PC-3 (cell line): ENCODE measurements around the gene ALDH8A1. TPM values are rescaled to one million over a fixed set of nuclear protein-coding genes. Genes with fewer than 3 reads are reported as not detected.
A peak's percentile ranks its signal among the peaks of the same experiment; 100 is the strongest.

ENCODE experiments used
- ATAC-seq: fragments of 200-7000 bp; cut with Tn5 transposase; 2 replicates; pipeline ENCODE4 v1.9.1; 2020; ENCODE audit warnings: mild to moderate bottlenecking, moderate library complexity
- BruUV-seq: library from RNA; stranded (reverse); fragments of 400-500 nt; replicated peaks from 2 replicates; lab custom pipeline; 2021; lab: Mats Ljungman, UMichigan
- CTCF ChIA-PET: fragments of 300-600 bp; sonication (Branson Sonifier 250); formaldehyde crosslinking; loops from one replicate; lab custom pipeline; 2022; ENCODE audit warnings: antibody characterized with exemption; lab: Charles Lee
- POLR2A ChIA-PET: fragments of 300-600 bp; sonication (Branson Sonifier 250); formaldehyde crosslinking; loops from one replicate; lab custom pipeline; 2022; ENCODE audit warnings: antibody characterized with exemption; ENCODE audit not compliant: unreplicated experiment; lab: Charles Lee
- DNase-seq: peaks from one replicate; pipeline ENCODE4 v3.0.0-alpha.2; 2015
- H2AFZ ChIP-seq: fragments of 300-600 bp; sonication (generic); 2 replicates; pipeline ENCODE4 v1.6.0; 2016; ENCODE audit warnings: antibody characterized with exemption, low read length
- H3F3A ChIP-seq: fragments of 300-600 bp; sonication (generic); one replicate; pipeline ENCODE4 v1.6.0; 2017; ENCODE audit warnings: antibody characterized with exemption, low read length, control low read depth, mild to moderate bottlenecking; ENCODE audit not compliant: unreplicated experiment
- H3K27ac ChIP-seq: fragments of 300-600 bp; sonication (generic); 2 replicates; pipeline ENCODE4 v1.5.1; 2016; ENCODE audit warnings: mild to moderate bottlenecking, low read length
- H3K27me3 ChIP-seq: fragments of 300-600 bp; sonication (generic); 2 replicates; pipeline ENCODE4 v1.6.1; 2016; ENCODE audit warnings: low read length, mixed read lengths
- H3K36me3 ChIP-seq: fragments of 300-600 bp; sonication (generic); 2 replicates; pipeline ENCODE4 v1.6.1; 2016; ENCODE audit warnings: low read depth, mixed run types, low read length, mixed read lengths
- H3K4me1 ChIP-seq: fragments of 300-600 bp; sonication (generic); 2 replicates; pipeline ENCODE4 v1.5.1; 2016; ENCODE audit warnings: low read length; ENCODE audit not compliant: insufficient read depth
- H3K4me2 ChIP-seq: fragments of 300-600 bp; sonication (generic); 2 replicates; pipeline ENCODE4 v1.6.0; 2016; ENCODE audit warnings: low read length
- H3K4me3 ChIP-seq: fragments of 300-600 bp; sonication (generic); 2 replicates; pipeline ENCODE4 v1.5.1; 2016; ENCODE audit warnings: mild to moderate bottlenecking, low read length, mixed read lengths
- H3K79me2 ChIP-seq: fragments of 300-600 bp; sonication (generic); 2 replicates; pipeline ENCODE4 v1.6.1; 2017; ENCODE audit warnings: low read length, mixed read lengths
- H3K9ac ChIP-seq: fragments of 300-600 bp; sonication (generic); 2 replicates; pipeline ENCODE4 v1.6.0; 2016; ENCODE audit warnings: mild to moderate bottlenecking, low read length
- H3K9me2 ChIP-seq: fragments of 300-600 bp; sonication (generic); replicated peaks from 2 replicates; pipeline ENCODE4 v1.6.1; 2016; ENCODE audit warnings: mixed run types, low read length, mixed read lengths
- H3K9me3 ChIP-seq: fragments of 300-600 bp; sonication (generic); 2 replicates; pipeline ENCODE4 v1.6.1; 2016; ENCODE audit warnings: low read length, mixed read lengths
- H4K20me1 ChIP-seq: fragments of 300-600 bp; sonication (generic); 2 replicates; pipeline ENCODE4 v1.6.1; 2016; ENCODE audit warnings: low read length, mixed read lengths
- CTCF ChIP-seq: fragments of 300-600 bp; sonication (generic); conservative IDR thresholded peaks from 2 replicates; pipeline ENCODE4 v1.5.1; 2017; ENCODE audit warnings: antibody characterized with exemption, low read depth, mild to moderate bottlenecking, low read length
- EZH2 ChIP-seq: fragments of 300-600 bp; sonication (generic); IDR thresholded peaks from one replicate; pipeline ENCODE4 v1.6.1; 2017; ENCODE audit warnings: antibody characterized with exemption, mild to moderate bottlenecking, low read length; ENCODE audit not compliant: unreplicated experiment
- EZH2phosphoT487 ChIP-seq: fragments of 300-600 bp; sonication (generic); IDR thresholded peaks from 2 replicates; pipeline ENCODE4 v1.6.1; 2018; ENCODE audit warnings: mild to moderate bottlenecking, antibody characterized with exemption, low read length, borderline replicate concordance
- intact Hi-C: fragments of 100-400 bp; cut with micrococcal nuclease; formaldehyde crosslinking; loops from 2 replicates; pipeline ENCODE4 v1.9.0; 2023
- total RNA-seq: library from RNA; depleted of rRNA; stranded (reverse); fragments of >200 nt; gene quantifications from 2 replicates; pipeline ENCODE4 v1.2.3, GENCODE V29; 2014

The ALDH8A1 gene
- total RNA-seq, 1 experiment from 2014 or later, result 1.9 TPM

DNA sequence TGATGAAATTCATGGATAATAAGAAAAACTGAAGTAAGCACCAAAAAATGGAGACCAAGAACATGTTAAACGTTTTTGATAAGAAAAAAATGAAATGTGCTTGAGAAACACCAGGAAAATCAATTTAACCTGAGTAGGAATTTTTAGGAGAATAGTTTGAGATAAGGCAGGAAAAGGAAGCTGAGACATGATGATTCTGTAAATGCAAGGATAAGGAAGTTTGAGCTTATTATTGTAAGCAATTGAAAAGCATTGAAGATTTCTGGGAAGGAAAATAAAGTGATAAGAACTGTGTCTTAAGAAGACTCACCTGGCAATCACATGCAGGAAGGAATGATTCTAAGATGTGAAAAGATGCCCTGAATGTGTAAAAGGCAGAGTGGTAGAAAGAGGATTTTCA, 66.6 kb downstream of the ALDH8A1 start:
- ChIA-PET CTCF (interaction anchor here (0.6 to 1.3 kb wide), 2 partner anchors 57 to 774 kb away, joined by 11 to 13 read pairs; no protein-coding TSS in a partner anchor), POLR2A (no interaction called here)
- no peaks in the 10 kb centered on the region for H4K20me1 ChIP-seq
- no peaks in the 10 kb centered on the region for H3K9me3 ChIP-seq
- ATAC-seq (no peak), DNase-seq (no peak)
- H3K9ac ChIP-seq, result no peak overlapping the region
- no peak for TF ChIP-seq EZH2phosphoT487
- TF ChIP-seq CTCF, result no peak
- TF ChIP-seq EZH2, result no peak
- H3K27ac ChIP-seq, result no peak overlapping the region
- H3K4me2 ChIP-seq, result no peak overlapping the region
- no peaks in the 10 kb centered on the region; the same call in 1 of the 2 replicates for H3K36me3 ChIP-seq
- H3K4me3 ChIP-seq, result no peak overlapping the region
- H2AFZ ChIP-seq, result no peak overlapping the region
- no peaks in the 10 kb centered on the region for H3F3A ChIP-seq
- no peaks in the 10 kb centered on the region for H3K79me2 ChIP-seq
- no peaks in the 10 kb centered on the region for H3K27me3 ChIP-seq
- H3K4me1 ChIP-seq, result no peaks in the 10 kb centered on the region
- no peaks in the 10 kb centered on the region for H3K9me2 ChIP-seq
- intact Hi-C loops, result loop anchor here (5.0 kb wide), 1 partner anchor 711 kb away; no protein-coding TSS in a partner anchor
- BruUV-seq, result no TSS peak

DNA sequence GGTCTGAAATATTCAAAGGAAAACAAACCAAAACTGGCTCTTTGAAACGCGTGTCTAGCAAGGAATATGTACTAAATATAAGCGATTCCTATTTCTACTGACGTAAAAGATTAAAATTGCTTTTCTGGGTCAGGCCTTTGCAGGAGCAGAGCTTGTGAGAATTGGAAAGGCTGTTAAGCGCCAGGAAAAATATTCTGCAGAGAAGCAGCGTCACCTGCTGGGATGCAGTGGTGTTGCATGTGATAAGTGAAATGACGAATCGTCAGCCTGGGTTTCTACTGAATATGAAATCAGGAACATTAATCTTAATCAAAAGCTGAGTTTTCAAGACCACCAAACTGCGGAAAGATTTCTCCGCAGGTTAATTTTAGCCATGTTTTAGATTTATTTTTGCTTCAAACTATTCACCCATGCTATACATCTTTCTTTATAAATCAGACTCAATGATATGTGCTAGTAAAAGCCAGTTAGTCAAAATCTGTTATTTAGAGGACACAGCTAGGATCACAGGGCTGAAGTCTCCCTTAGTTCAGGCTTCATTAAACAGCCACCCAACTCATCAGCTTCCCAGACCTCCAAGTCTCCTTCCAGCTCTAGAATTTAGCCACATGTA, 67.4 kb downstream of the ALDH8A1 start:
- DNase-seq, result peak; percentile 70
- Histone ChIP-seq H3K36me3 (no peaks in the 10 kb centered on the region; the same call in 1 of the 2 replicates), H3K9me3 (no peaks in the 10 kb centered on the region), H3K27ac (no peak overlapping the region), H3K9me2 (no peaks in the 10 kb centered on the region), H3K4me1 (no peaks in the 10 kb centered on the region), H3K79me2 (no peaks in the 10 kb centered on the region), H3F3A (no peaks in the 10 kb centered on the region), H3K9ac (no peak overlapping the region), H3K4me2 (peak overlapping the region; percentile 10; the same call in 1 of the 2 replicates), H3K27me3 (no peaks in the 10 kb centered on the region), H2AFZ (peak overlapping the region; percentile 50), H3K4me3 (no peak overlapping the region), H4K20me1 (no peaks in the 10 kb centered on the region)
- POLR2A ChIA-PET, result interaction anchor here (0.7 kb wide), 1 partner anchor 684 kb away, joined by 3 read pairs; no protein-coding TSS in a partner anchor
- BruUV-seq, result no TSS peak
- CTCF ChIA-PET, result interaction anchor here (0.6 to 1.6 kb wide), 3 partner anchors 58 to 759 kb away, joined by 3 to 11 read pairs (median 6); no protein-coding TSS in a partner anchor
- intact Hi-C loops, result loop anchor here (1.0 to 5.0 kb wide), 3 partner anchors 710 to 759 kb away; no protein-coding TSS in a partner anchor
- ATAC-seq, result peak; percentile 56
- TF ChIP-seq EZH2phosphoT487 (no peak), EZH2 (no peak), CTCF (peak; percentile 91)
